GM18498 (cell line): Measurements from ENCODE around the gene PURB.
"Not testable (repeated sequence)": the region's sequence is repeated elsewhere in the genome, so short reads cannot be mapped to it uniquely, and the experiment has no call there.

Source experiments
- ATAC-seq: cut with Tn5 transposase; IDR thresholded peaks from one replicate; pipeline ENCODE4 v1.9.1; 2021; ENCODE audit warnings: mild to moderate bottlenecking, moderate library complexity; ENCODE audit not compliant: unreplicated experiment

Gene PURB

GRCh38 chr7:44885394-44886317 lies at the start of gene PURB:
TSS of gene PURB (minus strand) at chr7:44885530. CDS start at chr7:44885348, 182 bp downstream.
- peak; percentile 87 for ATAC-seq

DNA sequence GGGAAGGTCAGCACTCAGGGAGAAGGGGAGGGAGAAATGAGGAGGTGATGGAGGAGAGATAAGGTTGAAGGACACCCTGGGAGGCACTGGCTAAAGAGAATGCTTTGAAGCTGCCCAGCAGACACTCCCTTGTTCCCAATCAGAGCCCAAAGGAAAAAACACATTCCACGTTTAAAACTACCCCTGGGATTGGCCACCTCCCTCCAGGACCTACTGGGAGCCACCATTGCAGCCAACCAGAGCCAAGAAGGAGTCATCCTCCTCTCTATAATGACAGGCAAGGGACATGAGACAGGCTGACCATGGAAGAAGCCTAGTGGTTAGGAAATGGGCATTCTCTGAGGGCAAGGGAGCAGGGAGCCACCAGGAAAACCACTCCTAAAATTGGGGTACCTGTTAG lies 49.7 kb upstream of the PURB start:
- ATAC-seq, result no peak

- not testable (repeated sequence) for ATAC-seq
Measured at GRCh38 chr7:44934510-44934909, 49.2 kb upstream of the PURB start.

GRCh38 chr7:44930921-44931320 lies 45.6 kb upstream of the PURB start:
- no peak for ATAC-seq

- no peak for ATAC-seq
Measured at GRCh38 chr7:44922351-44922694, 37.0 kb upstream of the PURB start.

DNA sequence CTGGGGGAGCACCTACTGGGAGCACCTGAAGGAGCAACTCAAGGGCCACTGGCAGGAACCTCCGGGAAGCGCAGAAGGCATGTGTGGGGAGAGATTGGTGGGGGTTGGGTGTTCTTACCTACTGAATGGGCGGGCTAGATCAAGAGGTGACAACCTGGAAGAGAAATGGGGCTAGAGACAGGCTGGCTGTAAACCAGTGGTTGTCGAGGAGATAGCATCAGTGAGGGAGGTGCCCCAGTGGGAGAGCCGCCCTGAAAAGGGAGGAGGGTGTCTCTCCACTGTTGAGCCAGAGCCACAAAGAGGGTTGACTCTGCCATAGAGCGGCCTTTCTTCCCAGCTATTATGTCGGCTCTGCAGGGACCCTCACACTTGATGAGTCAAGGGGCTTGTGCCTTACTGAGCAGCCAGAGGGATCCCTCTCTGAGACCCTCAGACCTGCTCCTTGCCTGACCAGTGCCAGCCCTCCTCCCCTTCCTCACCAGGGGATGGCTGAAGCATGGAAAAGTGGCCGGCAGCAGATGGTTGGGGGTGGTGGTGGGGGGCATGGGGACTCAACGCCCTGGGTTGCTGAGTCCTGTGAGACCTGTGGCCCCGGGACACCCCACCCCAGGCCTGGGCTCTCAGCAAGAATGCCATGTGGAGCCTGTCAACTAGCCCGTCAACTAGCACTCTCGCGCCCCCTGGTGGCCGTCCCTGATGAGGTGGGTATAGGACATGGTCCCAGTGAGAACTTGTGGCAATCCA lies 36.4 kb upstream of the PURB start:
- peak; percentile 79 for ATAC-seq

- ATAC-seq, result no peak
Measured at GRCh38 chr7:44920119-44920518, 34.8 kb upstream of the PURB start.

- no peak for ATAC-seq
Measured at GRCh38 chr7:44918029-44918428, 32.7 kb upstream of the PURB start.

GRCh38 chr7:44917465-44917864 lies 32.1 kb upstream of the PURB start:
- ATAC-seq, result no peak

DNA sequence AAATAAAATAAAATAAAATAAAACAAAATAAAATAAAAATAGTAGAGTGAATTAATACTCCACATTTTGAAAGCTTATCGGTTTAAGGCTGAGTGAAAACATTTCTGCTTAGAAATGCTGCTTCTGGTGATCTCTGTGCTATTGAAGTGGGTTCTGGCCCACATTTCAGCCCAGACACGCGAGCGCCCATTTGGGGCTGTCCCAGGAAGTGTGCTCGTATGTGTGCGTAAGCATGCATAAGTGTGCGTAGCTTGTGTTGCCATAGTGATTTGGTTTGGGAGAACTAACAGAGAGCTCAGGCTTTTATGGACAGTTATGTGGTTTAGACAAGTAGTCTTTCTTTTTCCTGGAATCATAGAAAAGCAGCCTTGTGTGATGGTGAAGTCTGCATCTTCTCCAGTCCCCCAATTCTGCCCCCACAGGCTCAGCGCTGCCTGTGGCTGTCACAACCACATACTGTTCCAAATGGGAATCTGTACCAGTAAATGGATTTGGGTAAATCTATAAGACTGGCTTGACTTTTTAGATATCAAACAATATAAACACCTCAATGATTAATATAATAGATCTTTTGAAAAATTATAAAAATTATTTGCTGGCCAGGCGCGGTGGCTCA lies 29.8 kb upstream of the PURB start:
- peak; percentile 76 for ATAC-seq

DNA sequence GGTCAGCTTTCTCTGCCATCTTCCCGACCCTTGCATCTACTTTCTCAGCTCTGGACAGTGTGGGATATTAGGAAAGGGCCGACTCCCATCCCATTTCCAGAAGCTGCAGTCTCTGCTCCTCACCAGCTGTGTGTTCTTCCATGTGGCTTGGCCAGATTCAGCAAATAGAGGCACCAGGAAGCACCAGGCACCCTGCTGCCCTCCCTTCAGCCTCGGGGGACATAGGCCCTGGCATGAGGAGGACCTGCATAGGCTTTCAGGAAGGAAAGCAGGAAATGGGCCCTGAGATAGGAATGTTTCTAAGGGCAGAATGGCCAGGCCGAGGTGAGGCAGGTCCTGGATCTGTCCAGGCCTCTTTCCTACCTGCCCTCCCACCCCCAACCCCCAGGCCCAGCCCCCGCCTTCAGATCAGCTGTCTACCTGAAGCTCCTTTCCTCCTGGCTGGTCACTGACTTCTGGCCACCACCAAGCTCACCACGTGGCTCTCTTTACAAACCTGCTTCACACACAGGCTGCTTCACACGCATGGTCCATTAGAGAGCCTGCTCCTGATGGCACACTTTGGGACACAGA lies 27.5 kb upstream of the PURB start:
- ATAC-seq, result no peak

DNA sequence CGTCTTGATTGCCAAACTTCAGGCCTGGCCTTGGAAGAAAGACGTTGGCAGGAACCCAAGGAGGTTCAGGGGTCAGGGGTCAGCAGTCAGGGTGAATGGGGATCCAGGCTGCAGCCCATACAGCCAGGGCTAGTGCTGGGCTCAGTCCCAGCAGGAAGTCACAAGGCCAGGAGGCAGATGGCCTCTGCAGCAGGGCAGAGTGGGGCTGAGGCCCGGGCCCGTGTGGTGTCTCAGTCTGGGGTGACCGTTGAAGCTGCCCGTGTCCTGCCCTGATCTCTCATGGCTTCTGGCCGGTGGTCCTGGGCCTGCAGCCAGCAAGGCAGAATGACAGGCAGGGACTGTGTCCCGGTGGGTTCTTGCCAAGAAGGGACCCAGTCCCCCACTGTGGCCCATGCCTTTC lies 26.6 kb upstream of the PURB start:
- ATAC-seq, result no peak

DNA sequence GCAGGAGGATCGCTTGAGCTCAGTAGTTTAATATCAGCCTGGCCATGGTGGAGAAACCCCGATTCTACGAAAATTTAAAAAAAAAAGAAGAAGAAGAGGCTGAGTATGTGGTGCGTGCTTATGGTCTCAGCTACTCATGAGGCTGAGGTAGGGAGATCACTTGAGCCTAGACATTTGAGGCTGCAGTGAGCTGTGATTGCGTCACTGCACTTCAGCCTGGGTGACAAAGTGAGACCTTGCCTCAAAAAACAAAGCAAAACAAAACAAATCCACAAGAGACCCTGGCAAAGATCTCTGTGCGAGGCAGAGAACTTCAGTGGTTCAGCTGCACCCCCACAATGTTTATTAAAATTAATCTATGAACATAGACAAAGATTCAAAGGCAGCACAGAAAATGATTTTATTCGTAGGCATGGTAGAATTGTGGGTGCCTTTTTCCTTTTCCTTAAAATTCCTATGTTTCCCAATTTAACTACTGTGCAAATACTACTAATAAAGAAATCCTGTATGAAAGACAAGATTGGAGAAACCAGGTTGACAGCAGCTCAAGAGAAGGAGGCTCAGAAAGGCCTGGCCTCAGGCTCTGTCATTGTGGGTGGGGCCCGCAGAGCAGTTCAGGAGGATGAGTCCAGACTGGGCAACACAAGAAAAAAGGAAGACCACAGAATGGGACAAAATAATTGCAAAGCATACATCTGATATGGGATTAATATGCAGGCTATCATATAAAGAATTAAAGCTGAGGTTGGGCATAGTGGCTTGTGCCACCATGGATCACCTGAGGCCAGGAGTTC lies 24.5 kb upstream of the PURB start:
- ATAC-seq, result no peak

GRCh38 chr7:44906965-44907364 lies 21.6 kb upstream of the PURB start:
- ATAC-seq, result no peak

DNA sequence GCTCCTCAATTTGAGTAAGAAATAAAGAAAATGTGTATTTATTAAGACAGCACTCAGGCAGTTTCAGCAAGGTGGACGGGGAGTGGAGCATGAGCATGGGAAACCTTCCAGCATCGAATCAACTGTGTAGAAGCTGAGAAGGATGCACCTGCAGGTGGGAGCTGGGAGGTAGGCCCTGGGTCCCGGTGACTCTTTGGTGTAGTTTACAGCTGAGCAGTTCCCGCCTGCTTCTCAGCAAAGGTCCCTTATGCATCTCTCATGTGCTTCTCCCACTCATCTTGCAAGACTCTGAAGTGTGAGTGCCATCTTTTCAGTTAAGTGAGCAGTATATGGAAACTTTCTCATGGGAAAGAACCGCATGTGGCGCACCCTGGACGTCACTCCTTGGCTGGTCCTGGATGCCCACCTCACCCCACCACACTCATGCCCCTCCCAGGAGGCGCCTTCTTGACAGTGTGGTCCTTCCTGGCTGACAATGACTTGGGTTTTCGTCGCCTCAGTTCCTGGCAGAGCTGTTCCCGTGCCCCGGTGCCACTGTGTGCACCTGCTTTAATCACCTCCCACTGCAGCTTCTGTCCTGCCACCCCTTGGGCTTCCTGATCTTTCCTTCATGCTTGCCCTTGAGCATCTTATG lies 19.8 kb upstream of the PURB start:
- ATAC-seq, result no peak

- no peak for ATAC-seq
Measured at GRCh38 chr7:44899443-44899842, 14.1 kb upstream of the PURB start.

DNA sequence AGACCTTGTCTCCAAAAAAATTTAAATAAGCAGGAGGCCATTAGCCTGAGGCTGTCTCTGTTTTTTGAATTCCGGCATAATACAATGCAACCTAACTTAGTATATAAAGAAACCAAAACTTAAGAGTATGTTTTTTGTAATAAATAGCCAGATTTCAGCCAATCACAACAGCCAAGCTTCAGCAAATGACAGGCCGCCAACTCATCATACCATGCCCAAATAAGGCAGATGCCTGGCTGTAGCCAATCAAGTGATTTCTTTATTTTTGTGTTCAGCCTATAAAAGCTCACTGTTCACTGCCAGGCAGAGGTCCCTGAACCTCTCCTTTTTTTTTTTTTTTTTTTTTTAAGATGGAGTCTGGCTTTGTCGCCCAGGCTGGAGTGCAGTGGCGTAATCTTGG lies 12.7 kb upstream of the PURB start:
- ATAC-seq, result no peak

DNA sequence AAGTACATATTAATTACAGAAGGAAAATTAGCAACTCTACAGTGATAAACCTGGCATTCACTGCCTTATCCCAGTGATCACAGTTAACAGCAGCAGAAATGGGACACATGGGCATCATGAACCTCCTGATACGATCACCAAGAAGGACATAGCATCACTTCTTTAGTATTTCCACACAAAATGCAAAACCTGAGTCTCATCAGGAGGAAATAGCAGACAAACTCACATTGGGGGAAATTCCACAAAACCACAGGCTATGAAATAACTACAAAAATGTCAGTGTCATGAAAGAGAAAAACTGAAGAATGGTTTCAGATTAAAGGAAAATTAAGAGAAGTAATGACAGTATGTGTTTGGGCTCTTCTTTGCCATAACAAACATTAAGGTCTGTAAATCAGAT lies 12.0 kb upstream of the PURB start:
- no peak for ATAC-seq

- no peak for ATAC-seq
Measured at GRCh38 chr7:44894888-44895580, 9.7 kb upstream of the PURB start.
